Endothelial cell of umbilical vein (primary cell): Measurements from ENCODE around the gene DNAJB11. TPM values are rescaled to one million over a fixed set of nuclear protein-coding genes. Genes with fewer than 3 reads are reported as not detected.

Experiments used
- BruUV-seq: library from RNA; stranded (reverse); fragments of 400-500 nt; replicated peaks from 2 replicates; lab custom pipeline; 2021; lab: Mats Ljungman, UMichigan
- CTCF ChIA-PET: fragments of 300-600, 350-600 bp; sonication (Branson Sonifier 250); formaldehyde crosslinking; loops from one replicate; lab custom pipeline; 2021; ENCODE audit warnings: antibody characterized with exemption, inconsistent platforms; lab: Charles Lee
- POLR2A ChIA-PET: fragments of 300-600, 350-600 bp; sonication (Branson Sonifier 250); formaldehyde crosslinking; loops from one replicate; lab custom pipeline; 2021; ENCODE audit warnings: antibody characterized with exemption, inconsistent platforms; lab: Charles Lee
- DNase-seq: peaks from one replicate; pipeline ENCODE4 v3.0.0-alpha.2; 2011; ENCODE audit warnings: low read depth, low spot score
- FAIRE-seq: peaks from 2 replicates; lab custom pipeline; 2011; peaks lifted over from hg19 to GRCh38; lab: Jason Lieb, UNC
- H2AFZ ChIP-seq: 2 replicates; pipeline ENCODE4 v1.6.0; 2012; ENCODE audit warnings: low read depth, low read length, control low read depth, inconsistent platforms
- H3K27ac ChIP-seq: 2 replicates; pipeline ENCODE4 v1.5.1; 2011; ENCODE audit warnings: low read depth, mild to moderate bottlenecking, control low read depth, low read length, moderate library complexity; ENCODE audit not compliant: insufficient read depth
- H3K27me3 ChIP-seq, 2 experiments: 2 replicates each; pipeline versions ENCODE4 v1.6.0 to v1.6.1; 2011; ENCODE audit warnings: low read length in 2 of 2, mixed read lengths in 1 of 2; ENCODE audit not compliant: control insufficient read depth in 2 of 2, insufficient read depth in 2 of 2
- H3K36me3 ChIP-seq, 2 experiments: 2 replicates in 1 of 2; 3 replicates in 1 of 2; pipeline ENCODE4 v1.5.1; 2011; ENCODE audit warnings: low read length in 2 of 2, mild to moderate bottlenecking in 1 of 2, moderate library complexity in 1 of 2; ENCODE audit not compliant: control insufficient read depth in 2 of 2, insufficient read depth in 2 of 2; ENCODE audit errors: extremely low read depth in 1 of 2
- H3K4me1 ChIP-seq: 3 replicates; pipeline ENCODE4 v1.5.1; 2011; ENCODE audit warnings: mild to moderate bottlenecking, low read length; ENCODE audit not compliant: control insufficient read depth, insufficient read depth; ENCODE audit errors: extremely low read depth
- H3K4me2 ChIP-seq: 2 replicates; pipeline ENCODE4 v1.6.1; 2011; ENCODE audit warnings: low read length, control low read depth, mixed read lengths; ENCODE audit not compliant: insufficient read depth
- H3K4me3 ChIP-seq, 3 experiments: fragments of 200-600 bp in 1 of 3; sonication (generic), shearing (Covaris generic) in 1 of 3; replicated peaks in 1 of 3; 2 replicates each; pipeline ENCODE4 v1.5.1; 2011 to 2016; ENCODE audit warnings: control low read depth in 3 of 3, low read length in 3 of 3, mild to moderate bottlenecking in 2 of 3, inconsistent platforms in 1 of 3, low read depth in 1 of 3, moderate library complexity in 1 of 3; ENCODE audit not compliant: insufficient read depth in 1 of 3
- H3K79me2 ChIP-seq: 2 replicates; pipeline ENCODE4 v1.6.0; 2012; ENCODE audit warnings: low read length, inconsistent platforms; ENCODE audit not compliant: control insufficient read depth, insufficient read depth
- H3K9ac ChIP-seq: replicated peaks from 2 replicates; pipeline ENCODE3; 2011; ENCODE audit warnings: low read length, control low read depth; ENCODE audit not compliant: insufficient read depth; ENCODE audit errors: extremely low read depth
- H3K9me1 ChIP-seq: replicated peaks from 3 replicates; pipeline ENCODE4 v1.6.0; 2011; ENCODE audit warnings: mild to moderate bottlenecking, low read length; ENCODE audit not compliant: control insufficient read depth, insufficient read depth; ENCODE audit errors: extremely low read depth
- H3K9me3 ChIP-seq: replicated peaks from 2 replicates; pipeline ENCODE4 v1.5.1; 2012; ENCODE audit warnings: low read length, inconsistent platforms; ENCODE audit not compliant: control insufficient read depth, insufficient read depth
- H4K20me1 ChIP-seq: replicated peaks from 2 replicates; pipeline ENCODE3; 2011; ENCODE audit warnings: mild to moderate bottlenecking, low read length; ENCODE audit not compliant: control insufficient read depth, insufficient read depth; ENCODE audit errors: extremely low read depth
- CTCF ChIP-seq, 2 donors: IDR thresholded peaks; 1 replicate in 1 of 2; 2 replicates in 1 of 2; pipeline ENCODE4 v1.5.1; 2011; ENCODE audit warnings: low read length in 2 of 2, mild to moderate bottlenecking in 2 of 2, moderate library complexity in 2 of 2, control low read depth in 1 of 2, inconsistent platforms in 1 of 2, low read depth in 1 of 2; ENCODE audit not compliant: insufficient read depth in 1 of 2; ENCODE audit errors: extremely low read depth in 1 of 2
- EZH2 ChIP-seq: IDR thresholded peaks from 2 replicates; pipeline ENCODE4 v1.6.1; 2012; ENCODE audit warnings: borderline replicate concordance, low read depth, mild to moderate bottlenecking, moderate library complexity, low read length, inconsistent platforms; ENCODE audit not compliant: severe bottlenecking
- FOS ChIP-seq: IDR thresholded peaks from 2 replicates; pipeline ENCODE4 v1.6.1; 2011; ENCODE audit warnings: mild to moderate bottlenecking, low read length, moderate library complexity, borderline replicate concordance; ENCODE audit not compliant: insufficient read depth
- GATA2 ChIP-seq: IDR thresholded peaks from 2 replicates; pipeline ENCODE4 v1.7.0; 2011; ENCODE audit warnings: low read depth, mild to moderate bottlenecking, moderate library complexity, mixed read lengths, low read length; ENCODE audit not compliant: insufficient read length, insufficient read depth
- JUN ChIP-seq: IDR thresholded peaks from 2 replicates; pipeline ENCODE4 v1.6.1; 2011; ENCODE audit warnings: borderline replicate concordance, low read depth; ENCODE audit not compliant: insufficient read length, insufficient read depth
- MAX ChIP-seq: IDR thresholded peaks from 2 replicates; pipeline ENCODE4 v1.6.1; 2011; ENCODE audit not compliant: insufficient read depth, insufficient read length
- MYC ChIP-seq: IDR thresholded peaks from one replicate; pipeline ENCODE4 v1.6.1; 2011; ENCODE audit warnings: mild to moderate bottlenecking, low read depth, low read length
- POLR2A ChIP-seq: IDR thresholded peaks from 2 replicates; pipeline ENCODE4 v1.6.1; 2012; ENCODE audit warnings: low read depth, mild to moderate bottlenecking, control low read depth, low read length
- POLR2AphosphoS5 ChIP-seq: IDR thresholded peaks from 2 replicates; pipeline ENCODE4 v1.6.1; 2012; ENCODE audit warnings: low read depth, mild to moderate bottlenecking, control low read depth, low read length, moderate library complexity; ENCODE audit not compliant: insufficient read depth
- dilution Hi-C: fragments of 300-500 bp; cut with MboI; formaldehyde crosslinking; loops from one replicate; pipeline ENCODE4 v1.15.0; 2019; ENCODE audit warnings: low sequenced_read_pairs; ENCODE audit not compliant: extremely low pct_ligation_motif_present
- intact Hi-C: fragments of 100-400 bp; cut with micrococcal nuclease; formaldehyde crosslinking; loops from one replicate; pipeline ENCODE4 v1.10.0; 2022
- polyA plus RNA-seq, 4 experiments: library from polyadenylated mRNA; depleted of rRNA in 3 of 4; stranded (reverse) in 3 of 4; unstranded in 1 of 4; fragments of >200 nt; gene quantifications; 2 replicates each; pipeline versions ENCODE4 v1.2.1 to v1.2.3, GENCODE V29; 2011 to 2012; ENCODE audit warnings: missing spikeins in 1 of 4
- total RNA-seq: library from RNA; stranded (reverse); gene quantifications from 2 replicates; pipeline ENCODE4 v1.2.3, GENCODE V29; 2021

DNAJB11 gene
- total and polyA plus RNA-seq, 2 donors (not counting 3 experiments of a cell fraction or from before 2014, with no cell fraction given) = 39.5 to 87.6 TPM

DNA sequence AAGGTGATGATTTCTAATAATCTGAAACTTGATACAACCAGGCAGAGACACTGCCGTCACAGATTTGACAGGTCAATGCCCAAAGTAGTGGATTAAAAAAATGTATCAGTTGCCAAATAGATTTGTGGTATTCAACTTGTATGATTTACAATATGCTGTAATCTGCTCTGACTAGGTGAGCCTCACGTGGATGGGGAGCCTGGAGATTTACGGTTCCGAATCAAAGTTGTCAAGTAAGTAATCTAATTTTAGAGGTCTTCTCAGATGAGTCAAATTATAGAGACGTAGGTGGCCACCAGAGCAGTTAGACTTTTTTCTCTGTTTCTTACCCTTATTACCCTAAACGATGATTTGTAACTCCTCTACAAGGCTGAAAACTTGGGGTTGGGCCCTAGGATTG is 12.0 kb downstream of the DNAJB11 start:
- H3K4me2 ChIP-seq = no peak overlapping the region
- no peak for DNase-seq
- H3K4me1 ChIP-seq = no peaks in the 10 kb centered on the region
- no peaks in the 10 kb centered on the region for H3K9me3 ChIP-seq
- no peaks in the 10 kb centered on the region for H4K20me1 ChIP-seq
- dilution Hi-C loops (no loop called here), intact Hi-C loops (no loop called here)
- TF ChIP-seq FOS (no peak), MAX (no peak), POLR2A (no peak), CTCF (IDR thresholded peaks at IDR 0.05; ENCODE audit: extremely low read depth in 1 of 2, insufficient read depth in 1 of 2, low read depth in 1 of 2, low read length in 2 of 2) (no peak), GATA2 (no peak), MYC (no peak), POLR2AphosphoS5 (no peak), EZH2 (no peak), JUN (no peak)
- ChIA-PET POLR2A (interaction anchor here (1.1 kb wide), 1 partner anchor 12 kb away, joined by 4 read pairs; the partner anchor contains the start of gene DNAJB11), CTCF (interaction anchor here (0.9 to 1.0 kb wide), 2 partner anchors 35 to 239 kb away, joined by 3 to 4 read pairs; no protein-coding TSS in a partner anchor)
- FAIRE-seq = no peak
- no peak overlapping the region for H3K4me3 ChIP-seq
- H3K27ac ChIP-seq = no peak overlapping the region
- H3K79me2 ChIP-seq = no peaks in the 10 kb centered on the region
- no peak overlapping the region for H2AFZ ChIP-seq
- peaks cover 31 to 33% of the 10 kb centered on the region in 2 experiments for H3K36me3 ChIP-seq
- H3K27me3 ChIP-seq = no peaks in the 10 kb centered on the region
- H3K9me1 ChIP-seq = no peaks in the 10 kb centered on the region
- H3K9ac ChIP-seq = no peak overlapping the region
- BruUV-seq = no TSS peak
